Embryonic facial prominence (tissue), 1 donor: Measurements from ENCODE around the gene PRLR.
"Not testable (repeated sequence)": the region's sequence is repeated elsewhere in the genome, so short reads cannot be mapped to it uniquely, and the experiment has no call there.

Experiments
- DNase-seq: peaks from one replicate; pipeline ENCODE4 v3.0.0-alpha.2; 2016; ENCODE audit errors: extremely low spot score

The PRLR gene

GRCh38 chr5:35230038-35230611, at the start of gene PRLR:
TSS of gene PRLR (minus strand) at chr5:35230487. CDS start at chr5:35089620, 140,867 bp downstream.
- DNase-seq = no peak

- DNase-seq = no peak
Measured at GRCh38 chr5:35274839-35275509, 44.7 kb upstream of the PRLR start.

GRCh38 chr5:35269006-35269405, 38.7 kb upstream of the PRLR start:
- DNase-seq = no peak

- DNase-seq = no peak
Measured at GRCh38 chr5:35266276-35266675, 36.0 kb upstream of the PRLR start.

GRCh38 chr5:35264509-35264908, 34.2 kb upstream of the PRLR start:
- no peak for DNase-seq

GRCh38 chr5:35263266-35263877, 33.1 kb upstream of the PRLR start:
- DNase-seq = no peak

GRCh38 chr5:35253582-35253981, 23.3 kb upstream of the PRLR start:
- DNase-seq = no peak

GRCh38 chr5:35252963-35253362, 22.7 kb upstream of the PRLR start:
- no peak for DNase-seq

GRCh38 chr5:35248843-35249780, 18.8 kb upstream of the PRLR start:
- DNase-seq = no peak

GRCh38 chr5:35247648-35248034, 17.4 kb upstream of the PRLR start:
- no peak for DNase-seq

GRCh38 chr5:35246900-35247647, 16.8 kb upstream of the PRLR start:
- no peak for DNase-seq

- DNase-seq = no peak
Measured at GRCh38 chr5:35246411-35246810, 16.1 kb upstream of the PRLR start.

- DNase-seq = not testable (repeated sequence)
Measured at GRCh38 chr5:35245371-35245770, 15.1 kb upstream of the PRLR start.

- no peak for DNase-seq
Measured at GRCh38 chr5:35244171-35244570, 13.9 kb upstream of the PRLR start.

- DNase-seq = no peak
Measured at GRCh38 chr5:35242702-35243258, 12.5 kb upstream of the PRLR start.

- no peak for DNase-seq
Measured at GRCh38 chr5:35240892-35241291, 10.6 kb upstream of the PRLR start.

GRCh38 chr5:35239911-35240610, 9.8 kb upstream of the PRLR start:
- DNase-seq = no peak

GRCh38 chr5:35239476-35239875, 9.2 kb upstream of the PRLR start:
- DNase-seq = no peak

GRCh38 chr5:35237580-35238376, 7.5 kb upstream of the PRLR start:
- DNase-seq = no peak

GRCh38 chr5:35236770-35237169, 6.5 kb upstream of the PRLR start:
- DNase-seq = no peak
